ENCODE data around the gene MAP3K20. TPM values are rescaled to one million over a fixed set of nuclear protein-coding genes. Genes with fewer than 3 reads are reported as not detected.
"Not testable (repeated sequence)": the region's sequence is repeated elsewhere in the genome, so short reads cannot be mapped to it uniquely, and the experiment has no call there.

MAP3K20 gene
- total and polyA plus RNA-seq, 2 of the 8 experiments (the other 6 are each of a cell fraction or from before 2014, with no cell fraction given) = 3.1 to 11.1 TPM

DNA sequence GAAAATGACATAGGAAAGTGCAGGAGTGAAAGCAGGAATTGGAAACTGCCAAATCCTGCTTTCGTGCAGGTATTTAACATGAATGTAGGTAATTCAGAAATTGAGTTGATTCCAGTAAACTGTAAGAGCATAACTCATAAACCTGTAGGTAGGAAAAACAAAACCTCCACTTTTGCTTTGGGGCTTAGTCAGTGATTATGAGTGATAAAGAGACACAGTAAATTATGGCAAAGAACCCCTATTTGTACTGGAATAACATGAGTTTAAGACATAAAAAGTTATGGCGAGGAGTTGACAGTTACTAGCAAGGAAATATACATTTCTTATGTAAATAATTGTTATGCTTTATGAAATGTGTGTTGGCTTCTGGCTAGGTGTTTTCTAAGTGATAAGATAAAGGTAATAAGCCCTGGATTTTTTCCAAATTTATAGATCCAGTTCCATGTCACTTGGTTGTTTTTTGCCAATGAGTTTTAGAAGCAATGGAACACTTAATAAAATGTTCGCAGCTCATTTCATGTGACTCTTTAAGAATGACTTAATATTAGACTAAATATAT lies 17.3 kb downstream of the MAP3K20 start (continued):
- TF ChIP-seq EZH2 (IDR thresholded peaks at IDR 0.05; ENCODE audit: low read depth, low read length, severe bottlenecking) = no peak

- H2BK5ac ChIP-seq (ENCODE audit: low read depth, low read length); DNase-seq (ENCODE audit: low read depth in 1 of 2, low spot score in 2 of 2); H3K18ac ChIP-seq (ENCODE audit: extremely low read depth, low read length); FAIRE-seq; H2BK20ac ChIP-seq (ENCODE audit: low read length); H3K56ac ChIP-seq (replicated peaks; ENCODE audit: insufficient read length, low read depth, low read length); H3K9me3 ChIP-seq (ENCODE audit: insufficient read depth in 2 of 2, low read depth in 1 of 2, low read length in 1 of 2); H3K79me1 ChIP-seq (ENCODE audit: low read depth, low read length); H3K4ac ChIP-seq (replicated peaks; ENCODE audit: insufficient read length, low read depth, low read length); H3K27me3 ChIP-seq (replicated peaks in 1 of 4; ENCODE audit: control insufficient read depth in 3 of 4, extremely low read depth in 1 of 4, insufficient read depth in 3 of 4, low read length in 3 of 4); H3K23ac ChIP-seq (ENCODE audit: insufficient read length); H2BK12ac ChIP-seq (ENCODE audit: low read depth, low read length); H3K4me2 ChIP-seq (ENCODE audit: insufficient read depth in 1 of 2, low read depth in 2 of 2, low read length in 2 of 2); H3K23me2 ChIP-seq (ENCODE audit: low read depth, low read length); H3K4me1 ChIP-seq (replicated peaks in 1 of 4; ENCODE audit: control insufficient read depth in 3 of 4, insufficient read depth in 4 of 4, low read length in 3 of 4); POLR2A ChIA-PET (ENCODE audit: partially characterized antibody); H3K27ac ChIP-seq (ENCODE audit: low read depth, low read length); H2AFZ ChIP-seq (ENCODE audit: low read length); H3K79me2 ChIP-seq (ENCODE audit: control insufficient read depth in 1 of 2, insufficient read depth in 2 of 2, low read length in 2 of 2); H4K91ac ChIP-seq (replicated peaks; ENCODE audit: insufficient read length, low read length); H2BK15ac ChIP-seq (ENCODE audit: low read length); H3K14ac ChIP-seq (ENCODE audit: insufficient read length); H3K4me3 ChIP-seq (ENCODE audit: extremely low read depth in 1 of 4, insufficient read depth in 2 of 4, low read depth in 3 of 4, low read length in 4 of 4); H3K36me3 ChIP-seq (ENCODE audit: control insufficient read depth in 2 of 4, insufficient read depth in 4 of 4, low read length in 3 of 4); H3K9ac ChIP-seq (replicated peaks in 1 of 4; ENCODE audit: extremely low read depth in 1 of 4, low read depth in 3 of 4, low read length in 3 of 4); H4K20me1 ChIP-seq (replicated peaks in 1 of 2; ENCODE audit: control insufficient read depth in 1 of 2, insufficient read depth in 2 of 2, low read length in 2 of 2); H4K5ac ChIP-seq (ENCODE audit: insufficient read length, low read depth, low read length); H2BK120ac ChIP-seq (replicated peaks; ENCODE audit: low read depth, low read length); H2AK5ac ChIP-seq (ENCODE audit: low read depth, low read length); H4K8ac ChIP-seq (ENCODE audit: extremely low read depth, insufficient read depth, low read length); CTCF ChIA-PET (ENCODE audit: partially characterized antibody): not testable (repeated sequence)
- 100% methylated on average over 2 of the region's 2 CpGs; no CpG with 5 or more reads in 1 of the 2 experiments for WGBS, 2 experiments (ENCODE audit: extremely low coverage in 1 of 2, insufficient coverage in 1 of 2, insufficient read length in 1 of 2, insufficient replicate concordance in 2 of 2, low coverage in 1 of 2, low lambda C conversion rate in 2 of 2, missing lambda C conversion rate in 1 of 2)
Measured at GRCh38 chr2:173093617-173094016, 18.0 kb downstream of the MAP3K20 start.

All from H1 (cell line).